SK-N-SH (cell line): Measurements from ENCODE around the gene ACER3. TPM values are rescaled to one million over a fixed set of nuclear protein-coding genes. Genes with fewer than 3 reads are reported as not detected.

Experiments
- CTCF ChIA-PET: fragments of 300-600, 350-600 bp; formaldehyde crosslinking; extraction: SDS; loops from one replicate; lab custom pipeline; 2021; lab: Yijun Ruan, JAX
- POLR2A ChIA-PET: fragments of 350-600 bp; sonication (Branson Sonifier 250); formaldehyde crosslinking; extraction: SDS; loops from one replicate; lab custom pipeline; 2020; ENCODE audit warnings: antibody characterized with exemption, inconsistent platforms; lab: Yijun Ruan, JAX
- DNase-seq: peaks from one replicate; pipeline ENCODE4 v3.0.0; 2012
- H2AFZ ChIP-seq: fragments of 200-600 bp; sonication (generic); 2 replicates; pipeline ENCODE4 v1.8.1; 2016; ENCODE audit warnings: antibody characterized with exemption, mild to moderate bottlenecking, low read depth
- H3F3A ChIP-seq: fragments of 200-600 bp; sonication (generic); replicated peaks from 2 replicates; pipeline ENCODE3; 2016; ENCODE audit warnings: antibody characterized with exemption, mild to moderate bottlenecking; ENCODE audit not compliant: insufficient read depth
- H3K27ac ChIP-seq, 2 experiments: fragments of 200-500 bp in 1 of 2; fragments of 200-600 bp in 1 of 2; sonication (Bioruptor generic) in 1 of 2; sonication (generic), shearing (Covaris generic) in 1 of 2; 2 replicates each; pipeline versions ENCODE4 v1.5.1 to v1.6.1; 2014 to 2016; ENCODE audit warnings: low read depth in 2 of 2, inconsistent platforms in 1 of 2, low read length in 1 of 2, mild to moderate bottlenecking in 1 of 2, mixed read lengths in 1 of 2
- H3K27me3 ChIP-seq: fragments of 200-600 bp; sonication (generic), shearing (Covaris generic); 2 replicates; pipeline ENCODE4 v1.6.1; 2016; ENCODE audit warnings: mixed run types; ENCODE audit not compliant: insufficient read depth
- H3K36me3 ChIP-seq, 2 experiments: fragments of 200-500 bp in 1 of 2; fragments of 200-600 bp in 1 of 2; sonication (Bioruptor generic) in 1 of 2; sonication (generic) in 1 of 2; replicated peaks in 1 of 2; 2 replicates each; pipeline versions ENCODE3 to v1.5.1; 2014 to 2016; ENCODE audit warnings: low read length in 1 of 2, mild to moderate bottlenecking in 1 of 2; ENCODE audit not compliant: insufficient read depth in 2 of 2, control insufficient read depth in 1 of 2
- H3K4me1 ChIP-seq, 2 experiments: fragments of 200-500 bp in 1 of 2; fragments of 200-600 bp in 1 of 2; sonication (Bioruptor generic) in 1 of 2; sonication (generic), shearing (Covaris generic) in 1 of 2; 2 replicates each; pipeline versions ENCODE4 v1.5.1 to v1.6.1; 2014 to 2016; ENCODE audit warnings: low read depth in 1 of 2, low read length in 1 of 2, mixed run types in 1 of 2; ENCODE audit not compliant: insufficient read depth in 2 of 2, control insufficient read depth in 1 of 2
- H3K4me2 ChIP-seq: fragments of 200-600 bp; sonication (generic), shearing (Covaris generic); 2 replicates; pipeline ENCODE4 v1.6.1; 2017; ENCODE audit warnings: mixed run types
- H3K4me3 ChIP-seq, 2 experiments: fragments of 200-500 bp in 1 of 2; fragments of 200-600 bp in 1 of 2; sonication (Bioruptor generic) in 1 of 2; sonication (generic), shearing (Covaris generic) in 1 of 2; 2 replicates each; pipeline versions ENCODE4 v1.5.1 to v1.8.1; 2014 to 2016; ENCODE audit warnings: low read depth in 2 of 2, inconsistent platforms in 1 of 2, low read length in 1 of 2, mild to moderate bottlenecking in 1 of 2, mixed read lengths in 1 of 2, moderate library complexity in 1 of 2
- H3K79me2 ChIP-seq: fragments of 200-600 bp; sonication (generic); 2 replicates; pipeline ENCODE4 v1.8.1; 2017; ENCODE audit warnings: mild to moderate bottlenecking; ENCODE audit not compliant: insufficient read depth
- H3K9ac ChIP-seq: fragments of 200-600 bp; sonication (generic); 2 replicates; pipeline ENCODE4 v1.6.1; 2017; ENCODE audit warnings: mixed run types
- H3K9me2 ChIP-seq: fragments of 200-600 bp; sonication (generic); 2 replicates; pipeline ENCODE4 v1.6.1; 2017; ENCODE audit warnings: mixed run types
- H3K9me3 ChIP-seq: fragments of 200-600 bp; sonication (generic); 2 replicates; pipeline ENCODE4 v1.6.1; 2017; ENCODE audit warnings: mixed run types, mild to moderate bottlenecking, moderate library complexity
- H4K20me1 ChIP-seq: fragments of 200-600 bp; sonication (generic); 2 replicates; pipeline ENCODE4 v1.6.1; 2017; ENCODE audit warnings: mild to moderate bottlenecking, mixed run types; ENCODE audit not compliant: insufficient read depth
- CHD2 ChIP-seq: fragments of 150-350 bp; IDR thresholded peaks from 2 replicates; pipeline ENCODE4 v1.6.1; 2018; ENCODE audit warnings: low read length; ENCODE audit not compliant: partially characterized antibody
- ELF1 ChIP-seq: IDR thresholded peaks from 2 replicates; pipeline ENCODE4 v1.4.0; 2012
- EP300 ChIP-seq, 2 experiments: IDR thresholded peaks; 2 replicates each; pipeline versions ENCODE4 v1.4.0 to v1.6.1; 2012; ENCODE audit warnings: borderline replicate concordance in 1 of 2, low read depth in 1 of 2, low read length in 1 of 2
- GATA2 ChIP-seq: sonication (generic); formaldehyde crosslinking; IDR thresholded peaks from 2 replicates; pipeline ENCODE4 v1.5.0; 2020; ENCODE audit warnings: mild to moderate bottlenecking, missing genetic modification reagents
- JUND ChIP-seq: IDR thresholded peaks from 2 replicates; pipeline ENCODE4 v1.4.0; 2012
- MEF2A ChIP-seq: IDR thresholded peaks from 2 replicates; pipeline ENCODE4 v1.4.0; 2012; ENCODE audit warnings: low read depth, borderline replicate concordance
- MXI1 ChIP-seq: IDR thresholded peaks from 2 replicates; pipeline ENCODE4 v1.6.1; 2012; ENCODE audit warnings: mild to moderate bottlenecking, low read depth, low read length, improper control_type of control experiment
- NRF1 ChIP-seq: IDR thresholded peaks from 2 replicates; pipeline ENCODE4 v1.6.1; 2012; ENCODE audit warnings: low read depth, mild to moderate bottlenecking, low read length
- POLR2AphosphoS5 ChIP-seq: IDR thresholded peaks from 2 replicates; pipeline ENCODE4 v1.6.1; 2012; ENCODE audit warnings: low read depth, low read length
- RAD21 ChIP-seq: IDR thresholded peaks from 2 replicates; pipeline ENCODE4 v1.6.1; 2012; ENCODE audit warnings: mild to moderate bottlenecking, low read length
- RCOR1 ChIP-seq: fragments of 150-350 bp; IDR thresholded peaks from 2 replicates; pipeline ENCODE4 v1.6.1; 2017; ENCODE audit warnings: antibody characterized with exemption, low read length
- RFX5 ChIP-seq: IDR thresholded peaks from 2 replicates; pipeline ENCODE4 v1.6.1; 2012; ENCODE audit warnings: mild to moderate bottlenecking, improper control_type of control experiment, low read length
- RXRA ChIP-seq: IDR thresholded peaks from 2 replicates; pipeline ENCODE4 v1.4.0; 2012; ENCODE audit warnings: low read depth, mild to moderate bottlenecking, borderline replicate concordance
- SIN3A ChIP-seq: IDR thresholded peaks from 2 replicates; pipeline ENCODE4 v1.6.1; 2012; ENCODE audit warnings: low read depth, mild to moderate bottlenecking, low read length, moderate library complexity, borderline replicate concordance
- SMC3 ChIP-seq: IDR thresholded peaks from 2 replicates; pipeline ENCODE4 v1.6.1; 2012; ENCODE audit warnings: low read depth, low read length, improper control_type of control experiment
- TAF1 ChIP-seq: IDR thresholded peaks from 2 replicates; pipeline ENCODE4 v1.6.1; 2012; ENCODE audit warnings: low read depth, mild to moderate bottlenecking, low read length, moderate library complexity, borderline replicate concordance
- TCF12 ChIP-seq: IDR thresholded peaks from 2 replicates; pipeline ENCODE4 v1.4.0; 2012
- YY1 ChIP-seq: IDR thresholded peaks from 2 replicates; pipeline ENCODE4 v1.4.0; 2012; ENCODE audit warnings: low read depth, mild to moderate bottlenecking
- WGBS: methylation state at CpG from one replicate; pipeline ENCODE4 v1.1.6; 2017; ENCODE audit warnings: low lambda C conversion rate; 5-methylcytosine and 5-hydroxymethylcytosine counted together
- polyA plus RNA-seq, 3 experiments: library from polyadenylated mRNA; depleted of rRNA; stranded (reverse); fragments of >200 nt; gene quantifications; 2 replicates each; pipeline ENCODE4 v1.2.3, GENCODE V29; 2012
- TF ChIP-seq, protein P1 (sequence below): IDR thresholded peaks from 2 replicates; pipeline ENCODE4 v1.4.0; 2012; ENCODE audit warnings: low read depth, borderline replicate concordance
- TF ChIP-seq, protein P2 (sequence below): IDR thresholded peaks from 2 replicates; pipeline ENCODE4; 2012
- TF ChIP-seq, protein P3 (sequence below): IDR thresholded peaks from 2 replicates; pipeline ENCODE4 v1.4.0; 2012; ENCODE audit warnings: low read depth, borderline replicate concordance

Gene ACER3
- polyA plus RNA-seq, 1 of the 3 experiments (the other 2 are of a cell fraction): 5.4 TPM

DNA sequence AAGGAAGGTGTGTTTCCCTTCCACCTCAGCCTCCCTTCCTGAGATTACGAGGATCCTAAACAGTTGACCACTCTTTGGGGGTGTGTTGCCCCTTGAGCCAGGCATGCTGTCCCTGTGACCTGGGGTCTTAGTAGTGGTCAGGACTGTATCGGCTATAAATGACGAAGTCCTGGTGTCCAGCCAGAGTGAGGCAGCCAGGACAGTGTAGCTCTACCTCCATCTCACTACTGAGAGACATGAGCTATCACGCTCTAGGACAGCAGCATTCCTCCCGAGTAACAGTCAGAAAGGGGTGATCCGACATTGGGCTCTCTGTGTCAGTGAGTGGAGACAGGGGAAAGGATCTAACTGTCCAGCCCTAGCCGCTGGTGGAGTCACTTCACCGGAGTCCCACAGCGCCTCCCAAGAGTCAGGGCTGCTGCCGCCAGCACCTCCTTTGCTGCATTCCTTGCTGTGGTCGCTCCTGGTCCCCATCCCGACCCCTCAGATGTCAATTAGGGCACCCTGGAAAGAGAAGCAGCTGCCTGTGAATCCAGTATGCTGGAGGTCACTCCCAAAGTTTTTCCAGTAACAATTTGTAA lies 170.2 kb downstream of the ACER3 start:
- no peaks in the 10 kb centered on the region for H3K36me3 ChIP-seq
- no peaks in the 10 kb centered on the region for H3K4me1 ChIP-seq
- 72% methylated on average over 11 of the region's 12 CpGs for WGBS
- no peak overlapping the region for H2AFZ ChIP-seq
- no peak overlapping the region for H3K4me3 ChIP-seq
- no peaks in the 10 kb centered on the region for H3K27me3 ChIP-seq
- H3F3A ChIP-seq: peaks cover 3% of the 10 kb centered on the region
- ChIA-PET POLR2A (no interaction called here), CTCF (interaction anchor here (1.1 to 9.6 kb wide), 3 partner anchors 9 to 111 kb away, joined by 3 to 53 read pairs (median 9); no protein-coding TSS in a partner anchor)
- H3K79me2 ChIP-seq: no peaks in the 10 kb centered on the region
- no peaks in the 10 kb centered on the region for H3K9me2 ChIP-seq
- no peaks in the 10 kb centered on the region for H4K20me1 ChIP-seq
- no peak for TF ChIP-seq NRF1
- TF ChIP-seq RAD21: no peak
- TF ChIP-seq EP300 (IDR thresholded peaks at IDR 0.05; ENCODE audit: borderline replicate concordance in 1 of 2, low read depth in 1 of 2, low read length in 1 of 2): no peak
- no peak for TF ChIP-seq SMC3
- TF ChIP-seq, protein P1, sequence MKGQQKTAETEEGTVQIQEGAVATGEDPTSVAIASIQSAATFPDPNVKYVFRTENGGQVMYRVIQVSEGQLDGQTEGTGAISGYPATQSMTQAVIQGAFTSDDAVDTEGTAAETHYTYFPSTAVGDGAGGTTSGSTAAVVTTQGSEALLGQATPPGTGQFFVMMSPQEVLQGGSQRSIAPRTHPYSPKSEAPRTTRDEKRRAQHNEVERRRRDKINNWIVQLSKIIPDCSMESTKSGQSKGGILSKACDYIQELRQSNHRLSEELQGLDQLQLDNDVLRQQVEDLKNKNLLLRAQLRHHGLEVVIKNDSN: no peak
- no peak for TF ChIP-seq SIN3A
- no peak for DNase-seq
- H3K9ac ChIP-seq: no peak overlapping the region
- no peak overlapping the region for H3K27ac ChIP-seq
- H3K9me3 ChIP-seq: no peaks in the 10 kb centered on the region
- H3K4me2 ChIP-seq: no peak overlapping the region

DNA sequence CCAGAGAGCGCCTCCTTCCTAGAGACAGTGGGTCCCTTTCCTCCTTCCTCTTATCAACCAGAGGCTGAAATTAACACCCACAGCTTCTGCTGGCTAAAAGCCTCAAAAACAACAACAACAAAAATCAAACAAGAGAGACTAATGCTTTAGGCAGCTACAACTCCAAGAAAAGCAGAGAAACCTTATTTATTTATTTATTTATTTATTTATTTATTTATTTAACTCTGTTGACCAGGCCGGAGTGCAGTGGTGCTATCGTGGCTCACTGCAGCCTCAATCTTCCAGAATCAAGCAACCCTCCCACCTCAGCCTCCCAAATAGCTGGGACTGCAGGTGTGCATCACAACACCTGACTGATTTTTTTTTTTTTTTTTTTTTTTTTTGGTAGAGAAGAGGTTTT lies 170.9 kb downstream of the ACER3 start:
- Histone ChIP-seq H3F3A (no peaks in the 10 kb centered on the region), H3K36me3 (no peaks in the 10 kb centered on the region), H3K4me2 (no peak overlapping the region), H3K27me3 (no peaks in the 10 kb centered on the region), H2AFZ (no peak overlapping the region), H3K9ac (no peak overlapping the region), H3K4me3 (no peak overlapping the region), H4K20me1 (no peaks in the 10 kb centered on the region), H3K4me1 (no peaks in the 10 kb centered on the region), H3K27ac (no peak overlapping the region), H3K9me2 (no peaks in the 10 kb centered on the region), H3K79me2 (no peaks in the 10 kb centered on the region), H3K9me3 (no peaks in the 10 kb centered on the region)
- WGBS: 89% methylated on average over 3 of the region's 3 CpGs
- no peak for TF ChIP-seq TCF12
- TF ChIP-seq RCOR1: no peak
- no peak for TF ChIP-seq CHD2
- no peak for TF ChIP-seq SIN3A
- TF ChIP-seq, protein P2, sequence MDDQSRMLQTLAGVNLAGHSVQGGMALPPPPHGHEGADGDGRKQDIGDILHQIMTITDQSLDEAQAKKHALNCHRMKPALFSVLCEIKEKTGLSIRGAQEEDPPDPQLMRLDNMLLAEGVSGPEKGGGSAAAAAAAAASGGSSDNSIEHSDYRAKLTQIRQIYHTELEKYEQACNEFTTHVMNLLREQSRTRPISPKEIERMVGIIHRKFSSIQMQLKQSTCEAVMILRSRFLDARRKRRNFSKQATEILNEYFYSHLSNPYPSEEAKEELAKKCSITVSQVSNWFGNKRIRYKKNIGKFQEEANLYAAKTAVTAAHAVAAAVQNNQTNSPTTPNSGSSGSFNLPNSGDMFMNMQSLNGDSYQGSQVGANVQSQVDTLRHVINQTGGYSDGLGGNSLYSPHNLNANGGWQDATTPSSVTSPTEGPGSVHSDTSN: no peak
- TF ChIP-seq, protein P1: no peak
- TF ChIP-seq MXI1: no peak
- no peak for TF ChIP-seq RFX5
- TF ChIP-seq, protein P3, sequence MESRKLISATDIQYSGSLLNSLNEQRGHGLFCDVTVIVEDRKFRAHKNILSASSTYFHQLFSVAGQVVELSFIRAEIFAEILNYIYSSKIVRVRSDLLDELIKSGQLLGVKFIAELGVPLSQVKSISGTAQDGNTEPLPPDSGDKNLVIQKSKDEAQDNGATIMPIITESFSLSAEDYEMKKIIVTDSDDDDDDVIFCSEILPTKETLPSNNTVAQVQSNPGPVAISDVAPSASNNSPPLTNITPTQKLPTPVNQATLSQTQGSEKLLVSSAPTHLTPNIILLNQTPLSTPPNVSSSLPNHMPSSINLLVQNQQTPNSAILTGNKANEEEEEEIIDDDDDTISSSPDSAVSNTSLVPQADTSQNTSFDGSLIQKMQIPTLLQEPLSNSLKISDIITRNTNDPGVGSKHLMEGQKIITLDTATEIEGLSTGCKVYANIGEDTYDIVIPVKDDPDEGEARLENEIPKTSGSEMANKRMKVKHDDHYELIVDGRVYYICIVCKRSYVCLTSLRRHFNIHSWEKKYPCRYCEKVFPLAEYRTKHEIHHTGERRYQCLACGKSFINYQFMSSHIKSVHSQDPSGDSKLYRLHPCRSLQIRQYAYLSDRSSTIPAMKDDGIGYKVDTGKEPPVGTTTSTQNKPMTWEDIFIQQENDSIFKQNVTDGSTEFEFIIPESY: no peak
- no peak for TF ChIP-seq MEF2A
- no peak for TF ChIP-seq POLR2AphosphoS5
- no peak for TF ChIP-seq RAD21
- TF ChIP-seq GATA2: no peak
- TF ChIP-seq RXRA: no peak
- no peak for TF ChIP-seq YY1
- no peak for TF ChIP-seq TAF1
- TF ChIP-seq ELF1: no peak
- no peak for TF ChIP-seq SMC3
- TF ChIP-seq JUND: no peak
- no peak for DNase-seq
- ChIA-PET POLR2A (no interaction called here), CTCF (interaction anchor here (0.6 to 9.6 kb wide), 2 partner anchors 60 to 112 kb away, joined by 3 to 53 read pairs; no protein-coding TSS in a partner anchor)
